Measurements from ENCODE around the gene EGFL7.

The EGFL7 gene

GRCh38 chr9:136684799-136685198 is 22.1 kb downstream of the EGFL7 start:
- Histone ChIP-seq H3K4me2 (peak overlapping the region; percentile 93 to 100 (median 99)), H3K27me3 (no peaks in the 10 kb centered on the region), H3K4me3 (peak overlapping the region; percentile 87 to 98 (median 94)), H4K20me1 (peaks cover 52 to 69% (median 65%) of the 10 kb centered on the region in 11 experiments), H3K27ac (peak overlapping the region in 10 of 11 experiments; percentile 91 to 98 (median 96); a peak in 18 of 22 replicates), H3K9me3 (replicated peaks in 1 of 11) (no peaks in the 10 kb centered on the region), H3K9ac (peak overlapping the region; percentile 92 to 97 (median 95)), H3K4me1 (peaks cover 79 to 87% (median 85%) of the 10 kb centered on the region in 10 experiments), H3K36me3 (peaks cover 0 to 53% (median 12%) of the 10 kb centered on the region in 11 experiments; a peak in 11 of 22 replicates)
- no peak for TF ChIP-seq Cebpa-rat (IDR thresholded peaks at IDR 0.05)

- H3K4me1 ChIP-seq: peaks cover 78 to 87% (median 85%) of the 10 kb centered on the region in 10 experiments
- peak overlapping the region; percentile 93 to 100 (median 99) for H3K4me2 ChIP-seq
- no peaks in the 10 kb centered on the region for H3K27me3 ChIP-seq
- H3K4me3 ChIP-seq: peak overlapping the region; percentile 87 to 98 (median 94)
- H3K27ac ChIP-seq: peak overlapping the region in 10 of 11 experiments; percentile 91 to 98 (median 96); a peak in 20 of 22 replicates
- H3K9ac ChIP-seq: peak overlapping the region; percentile 92 to 97 (median 95)
- H4K20me1 ChIP-seq: peaks cover 51 to 64% (median 62%) of the 10 kb centered on the region in 11 experiments
- TF ChIP-seq Cebpa-rat (IDR thresholded peaks at IDR 0.05): no peak
- peaks cover 0 to 53% (median 12%) of the 10 kb centered on the region in 11 experiments; a peak in 11 of 22 replicates for H3K36me3 ChIP-seq
- H3K9me3 ChIP-seq (replicated peaks in 1 of 11): no peaks in the 10 kb centered on the region
Measured at GRCh38 chr9:136685216-136685615, 22.5 kb downstream of the EGFL7 start.

GRCh38 chr9:136685790-136686533 is 23.2 kb downstream of the EGFL7 start:
- Histone ChIP-seq H3K9ac (peak overlapping the region; percentile 92 to 97 (median 95)), H4K20me1 (peaks cover 49 to 60% (median 55%) of the 10 kb centered on the region in 11 experiments), H3K4me2 (peak overlapping the region; percentile 93 to 100 (median 99)), H3K4me1 (peaks cover 78 to 87% (median 85%) of the 10 kb centered on the region in 10 experiments), H3K36me3 (peaks cover 0 to 48% (median 9%) of the 10 kb centered on the region in 11 experiments; a peak in 11 of 22 replicates), H3K27me3 (peaks cover 0 to 6% (median 0%) of the 10 kb centered on the region in 11 experiments; a peak in 1 of 22 replicates), H3K4me3 (peak overlapping the region; percentile 87 to 98 (median 94)), H3K9me3 (replicated peaks in 1 of 11) (no peaks in the 10 kb centered on the region), H3K27ac (peak overlapping the region; percentile 91 to 98 (median 95))
- no peak for TF ChIP-seq Cebpa-rat (IDR thresholded peaks at IDR 0.05)

GRCh38 chr9:136686534-136686793 is 23.7 kb downstream of the EGFL7 start:
- peaks cover 0 to 43% (median 5%) of the 10 kb centered on the region in 11 experiments; a peak in 11 of 22 replicates for H3K36me3 ChIP-seq
- peaks cover 0 to 7% (median 0%) of the 10 kb centered on the region in 11 experiments; a peak in 1 of 22 replicates for H3K27me3 ChIP-seq
- H3K9me3 ChIP-seq (replicated peaks in 1 of 11): no peaks in the 10 kb centered on the region
- H3K27ac ChIP-seq: peak overlapping the region; percentile 91 to 98 (median 95)
- peaks cover 44 to 55% (median 50%) of the 10 kb centered on the region in 11 experiments for H4K20me1 ChIP-seq
- peak overlapping the region; percentile 92 to 97 (median 95) for H3K9ac ChIP-seq
- no peak for TF ChIP-seq Cebpa-rat (IDR thresholded peaks at IDR 0.05)
- peak overlapping the region; percentile 87 to 98 (median 94) for H3K4me3 ChIP-seq
- peak overlapping the region; percentile 93 to 100 (median 99) for H3K4me2 ChIP-seq
- peaks cover 78 to 87% (median 85%) of the 10 kb centered on the region in 10 experiments for H3K4me1 ChIP-seq

- peak within 1 kb of the TSS; percentile 92 to 97 (median 95) for H3K9ac ChIP-seq
- H3K36me3 ChIP-seq: peaks cover 0 to 37% (median 0%) of the 10 kb centered on the region in 11 experiments; a peak in 11 of 22 replicates
- peaks cover 0 to 7% (median 0%) of the 10 kb centered on the region in 11 experiments; a peak in 1 of 22 replicates for H3K27me3 ChIP-seq
- no peak for TF ChIP-seq Cebpa-rat (IDR thresholded peaks at IDR 0.05)
- peak within 1 kb of the TSS; percentile 91 to 98 (median 95) for H3K27ac ChIP-seq
- H4K20me1 ChIP-seq: peaks cover 38 to 49% (median 45%) of the 10 kb centered on the region in 11 experiments
- peak within 1 kb of the TSS; percentile 97 to 100 (median 99) for H3K4me2 ChIP-seq
- no peaks in the 10 kb centered on the region for H3K9me3 ChIP-seq (replicated peaks in 1 of 11)
- H3K4me3 ChIP-seq: peak within 1 kb of the TSS; percentile 87 to 98 (median 94)
- peaks cover 74 to 87% (median 85%) of the 10 kb centered on the region in 10 experiments for H3K4me1 ChIP-seq
Measured at GRCh38 chr9:136686794-136687711, 24.3 kb downstream of the EGFL7 start, which contains the start of gene AGPAT2. TSS of gene AGPAT2 (minus strand) at chr9:136687457. CDS start at chr9:136687357, 100 bp downstream.

- TF ChIP-seq Cebpa-rat (IDR thresholded peaks at IDR 0.05): no peak
- H3K4me3 ChIP-seq: peak overlapping the region in 9 of 10 experiments; percentile 31 to 97 (median 48); a peak in 17 of 20 replicates
- peaks cover 31 to 43% (median 37%) of the 10 kb centered on the region in 11 experiments for H4K20me1 ChIP-seq
- peaks cover 0 to 7% (median 0%) of the 10 kb centered on the region in 11 experiments; a peak in 1 of 22 replicates for H3K27me3 ChIP-seq
- H3K4me1 ChIP-seq: peaks cover 66 to 84% (median 80%) of the 10 kb centered on the region in 10 experiments
- peaks cover 0 to 31% (median 0%) of the 10 kb centered on the region in 11 experiments; a peak in 11 of 22 replicates for H3K36me3 ChIP-seq
- H3K9ac ChIP-seq: peak overlapping the region; percentile 42 to 92 (median 60); a peak in 16 of 22 replicates
- peak overlapping the region; percentile 12 to 78 (median 65); a peak in 19 of 22 replicates for H3K27ac ChIP-seq
- no peaks in the 10 kb centered on the region for H3K9me3 ChIP-seq (replicated peaks in 1 of 11)
- peak overlapping the region; percentile 85 to 99 (median 94) for H3K4me2 ChIP-seq
Measured at GRCh38 chr9:136687721-136688223, 25.1 kb downstream of the EGFL7 start.

GRCh38 chr9:136688274-136689107 is 25.8 kb downstream of the EGFL7 start:
- peak overlapping the region in 10 of 11 experiments; percentile 7 to 78 (median 66); a peak in 17 of 22 replicates for H3K27ac ChIP-seq
- H3K27me3 ChIP-seq: peaks cover 0 to 7% (median 0%) of the 10 kb centered on the region in 11 experiments; a peak in 1 of 22 replicates
- peak overlapping the region in 7 of 10 experiments; percentile 31 to 97 (median 57); a peak in 13 of 20 replicates for H3K4me3 ChIP-seq

More at GRCh38 chr9:136688274-136689107, 25.8 kb downstream of the EGFL7 start:
- H4K20me1 ChIP-seq: peaks cover 25 to 37% (median 32%) of the 10 kb centered on the region in 11 experiments
- TF ChIP-seq Cebpa-rat (IDR thresholded peaks at IDR 0.05): no peak
- peaks cover 63 to 84% (median 77%) of the 10 kb centered on the region in 10 experiments for H3K4me1 ChIP-seq
- peak overlapping the region; percentile 85 to 99 (median 94) for H3K4me2 ChIP-seq
- peak overlapping the region in 10 of 11 experiments; percentile 49 to 92 (median 62); a peak in 13 of 22 replicates for H3K9ac ChIP-seq
- H3K9me3 ChIP-seq (replicated peaks in 1 of 11): no peaks in the 10 kb centered on the region
- H3K36me3 ChIP-seq: peaks cover 0 to 26% (median 0%) of the 10 kb centered on the region in 11 experiments; a peak in 11 of 22 replicates

Data from BLaER1 treated with 17β-estradiol and CSF1 and Interleukin-3, amounts not matched to agents 10 nM and 100 nM (cell line).